ENCODE results near the gene KIRREL1.
"Not testable (repeated sequence)": the region's sequence is repeated elsewhere in the genome, so short reads cannot be mapped to it uniquely, and the experiment has no call there.

KIRREL1 gene

DNA sequence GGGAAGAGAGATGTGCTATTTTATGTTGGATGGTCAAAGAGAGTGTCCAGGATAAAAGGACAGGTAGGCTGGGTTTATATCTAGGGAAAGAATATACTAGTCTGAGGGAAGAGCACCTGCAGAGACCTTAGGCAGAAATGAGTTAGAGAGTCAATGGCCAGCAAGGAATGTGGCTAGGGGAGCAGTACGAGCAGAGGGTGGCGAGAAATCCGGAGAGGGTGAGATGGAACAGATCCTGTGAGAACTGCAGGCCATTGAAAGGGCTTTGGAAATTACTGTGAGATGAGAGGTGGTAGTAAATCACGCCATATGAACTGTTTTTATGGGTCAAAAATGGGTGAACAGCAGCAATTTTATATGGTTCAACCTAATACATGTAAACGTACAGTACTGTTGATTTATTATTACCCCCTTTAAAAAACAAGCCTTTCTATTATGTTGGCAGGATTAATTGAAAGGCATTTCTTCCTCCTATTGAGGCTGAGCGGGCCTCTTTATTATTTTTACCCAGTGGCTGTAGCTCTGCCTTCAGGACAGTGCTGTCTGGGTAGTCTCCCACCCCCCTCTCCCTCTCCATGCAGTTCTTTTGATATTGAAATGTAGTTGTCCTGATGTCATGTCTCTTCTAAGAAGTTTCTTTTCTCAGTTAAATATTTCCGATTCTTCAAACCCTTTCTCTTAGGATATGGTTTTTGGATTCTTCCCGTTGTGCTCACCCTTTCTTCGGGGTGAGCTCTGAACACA is 112.1 kb downstream of the KIRREL1 start:
- DNase-seq (ENCODE audit: low read depth in 2 of 2), result no peak

DNA sequence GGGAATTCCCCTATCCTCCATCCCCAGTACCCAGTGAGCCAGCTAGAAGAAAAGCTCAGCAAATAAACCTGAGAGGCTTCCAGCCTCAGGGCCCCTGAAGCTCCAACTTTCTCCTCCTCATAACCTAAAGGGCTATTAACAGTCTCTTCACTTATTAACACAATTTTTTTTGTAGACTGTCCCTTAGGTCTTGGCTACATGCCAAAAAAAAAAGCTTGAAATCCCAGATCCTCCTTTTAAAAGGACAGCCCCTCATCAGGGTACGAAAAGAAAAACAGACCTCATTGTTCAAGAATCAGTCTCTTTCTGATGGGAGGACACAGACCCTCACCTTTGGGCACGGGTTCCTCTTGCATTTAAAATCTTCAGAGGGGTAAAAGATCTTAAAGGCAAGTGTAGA is 114.5 kb downstream of the KIRREL1 start:
- DNase-seq (ENCODE audit: low read depth in 2 of 2), result no peak

- no peak for DNase-seq (ENCODE audit: low read depth in 2 of 2)
These were observed 119.7 kb downstream of the KIRREL1 start for GRCh38 chr1:158112994-158113758.

DNA sequence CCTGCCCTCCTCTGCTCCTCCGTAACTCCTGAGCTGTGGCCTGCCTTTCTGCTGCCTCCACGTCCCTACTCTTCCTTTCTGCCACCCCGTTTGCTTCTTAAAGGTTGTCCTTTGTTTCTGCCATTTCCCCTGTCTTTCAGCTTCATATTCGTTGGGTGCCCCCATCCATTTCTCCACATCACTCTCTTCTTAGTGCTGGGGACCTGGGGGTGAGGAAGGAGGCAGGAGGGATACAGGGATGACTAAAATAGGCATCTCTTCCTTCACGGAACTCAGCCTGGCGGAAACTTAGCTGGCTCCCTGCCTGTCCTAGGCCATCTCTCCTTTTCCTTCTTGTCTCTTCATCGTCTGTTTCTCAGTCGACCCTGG is 120.3 kb downstream of the KIRREL1 start:
- no peak for DNase-seq (ENCODE audit: low read depth in 2 of 2)

DNA sequence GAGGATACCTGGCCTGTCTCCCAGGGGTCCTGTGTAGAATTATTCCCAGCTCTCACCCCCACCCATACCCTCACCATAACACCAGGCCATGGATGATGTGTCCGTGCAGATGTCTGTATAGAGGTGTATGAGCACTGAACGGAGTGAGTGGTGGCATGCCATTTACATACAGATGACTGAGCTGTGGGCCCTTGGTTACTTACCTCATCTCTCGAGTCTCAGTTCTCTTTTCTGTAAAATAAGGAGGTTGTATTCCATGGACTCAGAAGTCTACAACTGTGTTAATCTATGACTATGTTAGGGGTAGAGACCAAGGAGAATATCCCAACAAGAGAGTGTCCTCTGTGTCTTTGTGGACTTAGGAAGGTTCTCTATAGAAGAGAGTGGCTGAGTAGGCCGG is 121.7 kb downstream of the KIRREL1 start:
- DNase-seq (ENCODE audit: low read depth in 2 of 2), result no peak

DNA sequence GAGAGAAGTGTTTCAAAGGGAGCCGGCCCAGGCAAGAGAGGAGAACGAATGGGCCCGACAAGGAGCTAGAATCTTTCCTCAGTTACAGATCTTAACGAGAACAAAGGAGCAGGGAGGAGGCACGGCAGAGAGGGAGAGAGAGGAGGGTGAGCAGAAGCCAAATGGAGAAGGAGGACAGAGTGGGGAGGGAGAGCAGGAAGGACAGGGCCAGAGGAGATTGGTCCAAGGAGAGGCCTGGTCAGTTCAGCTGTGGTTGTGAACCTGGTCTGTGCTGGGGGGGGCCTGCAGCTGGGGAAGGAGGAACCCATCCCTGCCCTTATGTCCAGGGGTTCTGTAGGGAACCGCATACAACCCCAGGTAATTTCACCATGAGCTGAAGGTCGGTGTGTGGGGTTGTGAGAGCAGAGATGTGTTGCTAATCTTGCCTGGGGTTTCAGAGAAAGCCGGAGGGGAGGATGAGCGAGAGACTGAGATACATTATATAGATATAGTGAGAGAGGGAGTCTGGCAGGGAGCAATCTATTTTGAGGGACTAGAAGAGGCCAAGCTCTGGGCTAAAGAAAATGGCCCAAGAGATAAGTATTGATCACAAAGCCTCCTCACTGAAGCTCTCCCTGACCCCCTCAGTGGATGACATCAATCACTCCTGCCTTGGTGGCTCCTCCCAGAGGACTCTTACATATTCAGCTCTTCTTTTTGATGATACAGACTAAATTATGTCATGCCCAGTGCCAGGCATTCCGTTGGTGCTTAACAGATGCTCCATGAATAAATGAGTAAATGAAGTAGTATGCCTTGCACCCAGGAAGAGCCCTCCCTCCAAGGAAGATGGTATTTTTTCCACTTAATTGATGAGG is 123.1 kb downstream of the KIRREL1 start:
- no peak for DNase-seq (ENCODE audit: low read depth in 2 of 2)

DNA sequence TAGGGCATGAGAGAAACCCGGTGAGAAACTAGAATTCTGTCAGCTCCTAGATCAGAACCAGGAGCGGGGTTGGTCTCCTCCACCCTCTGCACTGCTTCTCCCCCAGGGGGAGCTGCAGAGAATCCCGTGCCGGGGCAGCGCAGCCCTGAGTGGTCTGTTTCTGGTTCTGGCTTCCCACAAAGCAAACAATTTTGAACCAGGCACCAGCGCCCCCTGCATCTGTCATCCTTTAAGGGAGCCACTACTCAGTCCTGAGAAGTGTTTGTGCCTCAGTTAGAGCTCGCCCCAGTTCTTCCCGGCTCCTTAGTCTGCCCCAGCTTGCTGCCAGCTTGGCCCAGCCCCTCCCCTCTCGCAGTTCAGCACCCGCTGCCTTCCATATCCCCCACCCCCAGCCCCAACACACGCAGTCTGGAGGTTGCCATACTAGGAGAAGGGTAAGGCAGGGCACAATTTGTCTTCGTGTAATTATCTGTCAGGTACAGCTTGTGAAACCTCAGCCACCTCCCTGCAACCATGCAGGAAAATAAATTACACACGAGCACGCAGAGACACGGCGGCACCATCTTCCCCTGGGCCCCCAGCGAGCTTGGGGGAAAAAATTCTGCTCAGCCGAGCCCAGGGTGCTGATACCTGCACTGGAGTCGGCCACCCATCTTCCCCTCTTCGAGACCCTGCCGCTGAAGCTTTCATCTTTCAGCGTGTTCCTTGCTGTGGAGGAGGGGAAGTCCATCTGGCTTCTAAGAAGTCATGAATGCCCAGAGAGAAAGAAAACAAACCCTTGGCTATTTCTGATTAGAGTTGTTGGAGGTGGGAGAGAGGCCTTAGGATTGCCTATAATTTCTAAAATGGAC is 124.6 kb downstream of the KIRREL1 start:
- DNase-seq (ENCODE audit: low read depth in 2 of 2), result peak in 1 of 2 donors; percentile 21

DNA sequence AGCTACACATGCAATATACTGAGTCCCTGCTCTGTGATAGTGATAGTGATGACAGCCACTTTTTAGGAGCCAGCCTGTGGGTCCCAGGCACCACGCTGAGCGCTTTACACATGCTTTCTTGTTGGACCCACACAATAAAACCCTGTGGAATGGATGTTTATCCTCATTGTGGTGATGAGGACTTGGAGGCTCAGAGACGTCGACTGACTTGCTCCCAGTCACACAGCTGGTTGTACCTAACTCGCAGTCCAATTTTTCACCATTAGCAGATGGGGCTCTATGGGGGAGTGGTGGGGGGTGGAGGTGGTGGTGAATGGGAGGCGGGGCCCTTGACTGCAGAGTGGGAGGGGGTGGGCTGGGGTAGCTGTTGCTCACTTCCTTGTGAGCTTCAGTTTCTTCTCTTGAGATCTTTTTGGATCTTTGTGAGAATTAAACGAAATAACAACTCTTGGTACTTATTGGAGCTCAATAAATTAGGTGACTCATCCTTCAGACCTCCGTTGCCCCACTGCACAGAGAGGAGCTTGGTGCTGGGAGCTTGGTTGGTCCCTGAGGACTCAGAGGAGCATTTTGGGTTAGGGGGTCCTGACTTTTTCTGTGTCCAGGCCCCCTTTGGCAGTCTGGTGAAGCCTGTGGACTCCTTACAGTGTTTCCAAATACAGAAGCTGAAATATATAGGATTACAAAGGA is 125.4 kb downstream of the KIRREL1 start:
- no peak for DNase-seq (ENCODE audit: low read depth in 2 of 2)

DNA sequence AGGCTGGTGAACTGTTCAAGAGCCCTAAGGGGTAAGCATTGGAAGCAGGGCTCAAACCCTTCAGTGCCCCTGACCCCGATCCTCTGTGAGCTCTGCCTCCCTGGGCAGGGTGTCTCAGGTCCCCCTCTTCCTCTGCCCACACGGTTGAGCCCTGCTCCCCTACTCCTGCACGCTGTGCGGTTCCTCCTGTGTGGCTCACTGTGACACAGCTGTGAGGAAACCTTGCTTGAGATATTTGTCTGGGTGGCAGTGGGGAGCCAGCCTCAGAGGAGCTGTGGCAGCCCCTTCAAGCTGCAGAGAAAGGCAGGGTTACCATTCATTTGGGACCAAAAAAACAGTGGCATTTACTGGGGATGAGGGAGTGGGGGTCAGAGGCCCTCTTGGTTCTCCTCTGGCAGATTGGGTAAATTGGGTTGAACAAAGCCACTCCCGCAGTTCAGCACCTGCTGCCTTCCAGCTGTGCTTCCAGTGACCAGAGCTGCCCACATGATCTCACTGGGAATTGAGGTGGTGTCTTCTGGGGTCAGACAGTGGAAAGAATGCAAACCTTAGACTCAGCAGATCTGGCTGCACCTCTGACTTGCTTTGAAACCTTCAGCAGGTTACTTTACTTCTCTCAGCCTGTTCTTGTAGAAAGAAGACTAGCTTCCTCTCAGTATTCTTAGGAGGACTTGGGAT is 126.7 kb downstream of the KIRREL1 start:
- no peak for DNase-seq (ENCODE audit: low read depth in 2 of 2)

- no peak for DNase-seq (ENCODE audit: low read depth in 2 of 2)
These were observed 128.3 kb downstream of the KIRREL1 start for GRCh38 chr1:158121604-158122254.

- no peak for DNase-seq (ENCODE audit: low read depth in 2 of 2)
These were observed 129.5 kb downstream of the KIRREL1 start for GRCh38 chr1:158122833-158123388.

GRCh38 chr1:158124034-158124433 is 130.6 kb downstream of the KIRREL1 start:
- DNase-seq (ENCODE audit: low read depth in 2 of 2), result no peak

DNA sequence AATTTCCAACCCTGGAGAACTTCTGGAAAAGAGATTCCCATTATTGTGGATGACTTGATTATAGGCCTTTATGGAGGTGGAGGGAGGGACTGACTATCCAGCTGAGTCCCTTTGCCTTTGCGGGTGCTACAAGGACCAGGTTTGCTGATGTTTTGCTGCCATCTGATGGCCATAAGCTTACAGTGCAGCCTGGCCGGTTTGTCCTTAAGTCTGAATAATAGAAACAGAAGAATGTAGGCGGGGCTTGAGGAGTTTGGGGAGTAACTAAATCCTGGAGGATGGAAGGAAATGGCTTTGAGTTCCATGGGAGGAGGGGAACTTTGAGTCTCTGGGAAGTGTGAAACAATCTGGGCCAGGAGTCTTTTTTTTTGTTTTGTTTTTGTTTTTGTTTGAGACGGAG is 131.6 kb downstream of the KIRREL1 start:
- DNase-seq (ENCODE audit: low read depth in 2 of 2), result peak; percentile 38

- DNase-seq (ENCODE audit: low read depth in 2 of 2), result no peak
These were observed 133.0 kb downstream of the KIRREL1 start for GRCh38 chr1:158126425-158126824.

- DNase-seq (ENCODE audit: low read depth in 2 of 2), result not testable (repeated sequence)
These were observed 135.1 kb downstream of the KIRREL1 start for GRCh38 chr1:158128531-158128930.

DNA sequence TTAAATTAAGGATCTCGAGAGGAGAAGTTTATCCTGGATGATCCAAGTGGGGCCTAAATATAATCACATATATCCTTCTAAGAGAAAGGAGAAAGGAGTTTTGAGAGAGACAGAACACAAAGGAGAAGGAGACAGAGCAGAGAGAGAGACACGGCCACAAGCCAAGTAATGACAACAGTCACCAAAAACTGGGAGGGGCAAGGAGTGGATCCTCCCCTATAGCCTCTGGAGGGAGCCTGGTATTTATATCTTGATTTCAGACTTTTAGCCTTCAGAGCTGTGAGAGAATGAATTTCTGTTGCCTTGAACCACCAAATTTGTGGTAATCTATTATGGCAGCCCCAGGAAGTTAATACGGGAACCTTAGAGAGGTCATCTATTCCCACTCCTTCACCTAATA is 137.8 kb downstream of the KIRREL1 start:
- DNase-seq (ENCODE audit: low read depth in 2 of 2), result no peak

GRCh38 chr1:158140764-158141192 is 147.3 kb downstream of the KIRREL1 start:
- no peak for DNase-seq (ENCODE audit: low read depth in 2 of 2)

DNA sequence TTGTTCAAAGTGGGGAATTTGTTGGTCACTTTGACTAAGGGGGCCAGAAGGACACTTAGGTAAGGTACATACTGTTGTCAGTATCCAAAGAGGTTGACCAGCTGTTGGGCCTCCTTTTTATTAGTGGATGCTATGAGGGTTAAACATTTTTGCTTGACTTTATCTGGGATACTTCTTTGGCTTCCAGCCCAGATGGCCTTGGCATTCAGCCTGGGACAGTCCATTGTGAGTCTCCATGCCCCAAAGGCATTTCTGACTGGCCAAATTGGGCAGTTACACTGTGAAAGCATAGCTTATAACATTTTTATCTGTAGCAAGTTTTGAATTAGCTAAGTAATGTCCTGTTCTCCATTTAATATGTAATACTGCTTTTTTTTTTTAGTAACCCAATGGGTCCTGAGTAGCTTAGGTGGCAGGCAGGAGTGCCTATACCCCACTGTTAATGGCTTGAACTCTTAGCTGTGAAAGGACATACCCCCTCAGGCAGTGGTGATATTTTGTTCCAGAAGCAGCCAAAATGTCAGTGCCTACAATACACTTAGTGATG is 151.8 kb downstream of the KIRREL1 start:
- DNase-seq (ENCODE audit: low read depth in 2 of 2), result no peak

- DNase-seq (ENCODE audit: low read depth in 2 of 2), result no peak
These were observed 152.7 kb downstream of the KIRREL1 start for GRCh38 chr1:158146165-158146564.

All from stimulated activated CD8-positive, alpha-beta memory T cell treated with anti-CD3 and anti-CD28 coated beads, Interleukin-2, amount 100 ng/mL, for 1 hour (primary cell).